SK-N-SH treated with all-trans-retinoic acid at 6 μM for 48 hours (cell line): ENCODE data around the gene OXGR1.
"Not testable (repeated sequence)": the region's sequence is repeated elsewhere in the genome, so short reads cannot be mapped to it uniquely, and the experiment has no call there.

Experiments used
- ATAC-seq: fragments of 200-7000 bp; cut with Tn5 transposase; 3 replicates; pipeline ENCODE4 v1.9.1; 2020; ENCODE audit warnings: mild to moderate bottlenecking, moderate library complexity
- ARNTL ChIP-seq: fragments of 450-650 bp; formaldehyde crosslinking; IDR thresholded peaks from 2 replicates; pipeline ENCODE4 v1.5.0; 2020; ENCODE audit warnings: low read depth, mild to moderate bottlenecking, moderate library complexity, borderline replicate concordance
- BACH2 ChIP-seq: fragments of 250-450 bp; sonication (Bioruptor Pico); IDR thresholded peaks from 2 replicates; pipeline ENCODE4 v1.9.0; 2021; ENCODE audit warnings: mild to moderate bottlenecking, borderline replicate concordance
- CSDC2 ChIP-seq: fragments of 250-450 bp; sonication (Bioruptor Pico); IDR thresholded peaks from 2 replicates; pipeline ENCODE4 v1.5.0; 2020; ENCODE audit warnings: mild to moderate bottlenecking, moderate library complexity
- ESRRG ChIP-seq: fragments of 250-450 bp; sonication (Bioruptor Pico); IDR thresholded peaks from 2 replicates; pipeline ENCODE4 v1.6.1; 2021; ENCODE audit warnings: mild to moderate bottlenecking
- GLIS3 ChIP-seq: fragments of 250-450 bp; sonication (Bioruptor Pico); IDR thresholded peaks from 2 replicates; pipeline ENCODE4 v1.5.0; 2020; ENCODE audit warnings: mild to moderate bottlenecking, moderate library complexity
- ISL1 ChIP-seq: fragments of 250-450 bp; sonication (Bioruptor Pico); IDR thresholded peaks from 2 replicates; pipeline ENCODE4 v2.1.2; 2022; ENCODE audit warnings: mild to moderate bottlenecking, moderate library complexity
- OSR1 ChIP-seq: fragments of 250-450 bp; sonication (Bioruptor Pico); IDR thresholded peaks from 2 replicates; pipeline ENCODE4 v1.8.0; 2022; ENCODE audit warnings: moderate library complexity, mild to moderate bottlenecking, inconsistent platforms
- PPARA ChIP-seq: fragments of 250-450 bp; sonication (Bioruptor Pico); IDR thresholded peaks from 2 replicates; pipeline ENCODE4 v1.5.0; 2020; ENCODE audit warnings: mild to moderate bottlenecking, borderline replicate concordance
- RARB ChIP-seq: fragments of 250-450 bp; sonication (Bioruptor Pico); IDR thresholded peaks from 2 replicates; pipeline ENCODE4 v1.8.0; 2021; ENCODE audit warnings: mild to moderate bottlenecking, moderate library complexity
- SNAI2 ChIP-seq: fragments of 250-450 bp; sonication (Bioruptor Pico); IDR thresholded peaks from 2 replicates; pipeline ENCODE4 v1.5.0; 2020; ENCODE audit warnings: mild to moderate bottlenecking, moderate library complexity
- TCF4 ChIP-seq: fragments of 250-450 bp; sonication (Bioruptor Pico); IDR thresholded peaks from 2 replicates; pipeline ENCODE4 v1.8.0; 2021; ENCODE audit warnings: mild to moderate bottlenecking, moderate library complexity, borderline replicate concordance
- TOX ChIP-seq: fragments of 250-450 bp; sonication (Bioruptor Pico); IDR thresholded peaks from 2 replicates; pipeline ENCODE4 v1.8.0; 2021; ENCODE audit warnings: mild to moderate bottlenecking, moderate library complexity, borderline replicate concordance
- ZC3H10 ChIP-seq: fragments of 250-450 bp; sonication (Bioruptor Pico); IDR thresholded peaks from 2 replicates; pipeline ENCODE4 v1.5.1; 2021; ENCODE audit warnings: mild to moderate bottlenecking, moderate library complexity
- ZFP3 ChIP-seq: fragments of 250-450 bp; sonication (Bioruptor Pico); IDR thresholded peaks from 2 replicates; pipeline ENCODE4 v1.5.0; 2020; ENCODE audit warnings: mild to moderate bottlenecking, moderate library complexity
- ZFP30 ChIP-seq: fragments of 450-650 bp; formaldehyde crosslinking; IDR thresholded peaks from 2 replicates; pipeline ENCODE4 v1.5.0; 2022; ENCODE audit warnings: mild to moderate bottlenecking, moderate library complexity
- ZNF565 ChIP-seq: fragments of 450-650 bp; formaldehyde crosslinking; conservative IDR thresholded peaks from 2 replicates; pipeline ENCODE4 v1.5.0; 2020; ENCODE audit warnings: low read depth, mild to moderate bottlenecking, moderate library complexity
- ZNF70 ChIP-seq: fragments of 450-650 bp; formaldehyde crosslinking; IDR thresholded peaks from 2 replicates; pipeline ENCODE4 v1.5.0; 2020; ENCODE audit warnings: mild to moderate bottlenecking, moderate library complexity
- ZNF8 ChIP-seq: fragments of 450-650 bp; formaldehyde crosslinking; IDR thresholded peaks from 2 replicates; pipeline ENCODE4 v1.5.0; 2020; ENCODE audit warnings: mild to moderate bottlenecking, moderate library complexity
- TF ChIP-seq, protein P1 (sequence below): fragments of 250-450 bp; sonication (Bioruptor Pico); IDR thresholded peaks from 2 replicates; pipeline ENCODE4 v1.5.1; 2020; ENCODE audit warnings: low read depth, mild to moderate bottlenecking, moderate library complexity
- TF ChIP-seq, protein P2 (sequence below): fragments of 250-450 bp; sonication (Bioruptor Pico); IDR thresholded peaks from 2 replicates; pipeline ENCODE4 v1.5.0; 2020; ENCODE audit warnings: mild to moderate bottlenecking, moderate library complexity
- TF ChIP-seq, protein P3 (sequence below): fragments of 250-450 bp; sonication (Bioruptor Pico); IDR thresholded peaks from 2 replicates; pipeline ENCODE4 v1.5.1; 2021; ENCODE audit warnings: mild to moderate bottlenecking, moderate library complexity
- TF ChIP-seq, protein P4 (sequence below): fragments of 250-450 bp; sonication (Bioruptor Pico); IDR thresholded peaks from 2 replicates; pipeline ENCODE4 v1.8.0; 2021; ENCODE audit warnings: low read depth, mild to moderate bottlenecking, moderate library complexity, borderline replicate concordance

Gene OXGR1

DNA sequence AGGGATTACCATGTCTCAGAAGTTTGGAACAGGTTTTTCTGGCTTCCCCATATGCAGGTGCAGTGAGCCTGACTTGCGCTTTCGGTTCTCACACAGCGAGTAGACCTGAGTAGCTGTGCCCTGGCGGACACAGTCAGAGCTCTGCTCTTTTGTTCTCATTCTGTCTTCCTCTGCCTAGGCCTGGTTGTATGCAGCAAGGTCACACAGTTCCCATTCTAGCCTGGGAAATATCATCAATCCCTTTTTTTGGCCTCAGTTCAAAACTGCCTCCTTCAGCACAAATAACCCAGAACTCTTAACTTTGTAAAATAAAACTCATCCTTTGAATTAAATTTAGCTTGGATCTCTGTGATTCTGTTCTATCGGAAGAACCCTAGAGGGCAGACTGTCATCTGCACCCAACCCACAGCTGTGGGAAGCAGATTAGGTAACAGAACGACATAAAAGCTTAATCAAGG, 10.2 kb downstream of the OXGR1 start:
- TF ChIP-seq RARB (CRISPR knock-in tag) (no peak), ZNF70 (no peak), TCF4 (CRISPR knock-in tag) (0 out of 2 replicates have a peak, but pooled peaks have one; percentile 21)
- TF ChIP-seq, protein P1, sequence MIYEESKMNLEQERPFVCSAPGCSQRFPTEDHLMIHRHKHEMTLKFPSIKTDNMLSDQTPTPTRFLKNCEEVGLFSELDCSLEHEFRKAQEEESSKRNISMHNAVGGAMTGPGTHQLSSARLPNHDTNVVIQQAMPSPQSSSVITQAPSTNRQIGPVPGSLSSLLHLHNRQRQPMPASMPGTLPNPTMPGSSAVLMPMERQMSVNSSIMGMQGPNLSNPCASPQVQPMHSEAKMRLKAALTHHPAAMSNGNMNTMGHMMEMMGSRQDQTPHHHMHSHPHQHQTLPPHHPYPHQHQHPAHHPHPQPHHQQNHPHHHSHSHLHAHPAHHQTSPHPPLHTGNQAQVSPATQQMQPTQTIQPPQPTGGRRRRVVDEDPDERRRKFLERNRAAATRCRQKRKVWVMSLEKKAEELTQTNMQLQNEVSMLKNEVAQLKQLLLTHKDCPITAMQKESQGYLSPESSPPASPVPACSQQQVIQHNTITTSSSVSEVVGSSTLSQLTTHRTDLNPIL: no peak
- peak; percentile 76 for ATAC-seq

DNA sequence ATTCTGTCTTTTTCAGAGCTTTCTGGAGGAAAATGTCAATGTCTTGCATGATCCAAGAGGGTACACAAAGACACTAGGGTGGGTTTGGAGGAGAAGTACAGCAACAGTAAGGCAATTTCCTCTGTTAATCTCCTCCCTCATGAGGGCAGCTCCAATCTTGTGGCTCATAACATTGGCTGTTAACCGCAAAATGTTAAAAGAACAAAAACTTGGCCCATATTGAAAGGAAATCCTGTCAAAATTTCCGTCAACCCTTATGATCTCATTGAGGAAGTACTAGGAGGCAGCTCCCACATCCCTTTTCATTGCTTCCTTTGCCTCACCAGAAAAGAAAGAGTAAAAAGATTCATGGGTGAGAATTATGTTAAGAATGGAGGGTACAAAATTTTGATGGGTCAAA, 11.6 kb downstream of the OXGR1 start:
- no peak for TF ChIP-seq TOX (CRISPR knock-in tag)
- TF ChIP-seq ZFP30: no peak
- TF ChIP-seq ZFP3 (CRISPR knock-in tag): no peak
- TF ChIP-seq ZC3H10 (CRISPR knock-in tag): no peak
- no peak for TF ChIP-seq SNAI2 (CRISPR knock-in tag)
- TF ChIP-seq TCF4 (CRISPR knock-in tag): no peak
- TF ChIP-seq PPARA (CRISPR knock-in tag): no peak
- no peak for TF ChIP-seq ARNTL
- TF ChIP-seq, protein P1: no peak
- TF ChIP-seq BACH2 (CRISPR knock-in tag): no peak
- TF ChIP-seq, protein P2, sequence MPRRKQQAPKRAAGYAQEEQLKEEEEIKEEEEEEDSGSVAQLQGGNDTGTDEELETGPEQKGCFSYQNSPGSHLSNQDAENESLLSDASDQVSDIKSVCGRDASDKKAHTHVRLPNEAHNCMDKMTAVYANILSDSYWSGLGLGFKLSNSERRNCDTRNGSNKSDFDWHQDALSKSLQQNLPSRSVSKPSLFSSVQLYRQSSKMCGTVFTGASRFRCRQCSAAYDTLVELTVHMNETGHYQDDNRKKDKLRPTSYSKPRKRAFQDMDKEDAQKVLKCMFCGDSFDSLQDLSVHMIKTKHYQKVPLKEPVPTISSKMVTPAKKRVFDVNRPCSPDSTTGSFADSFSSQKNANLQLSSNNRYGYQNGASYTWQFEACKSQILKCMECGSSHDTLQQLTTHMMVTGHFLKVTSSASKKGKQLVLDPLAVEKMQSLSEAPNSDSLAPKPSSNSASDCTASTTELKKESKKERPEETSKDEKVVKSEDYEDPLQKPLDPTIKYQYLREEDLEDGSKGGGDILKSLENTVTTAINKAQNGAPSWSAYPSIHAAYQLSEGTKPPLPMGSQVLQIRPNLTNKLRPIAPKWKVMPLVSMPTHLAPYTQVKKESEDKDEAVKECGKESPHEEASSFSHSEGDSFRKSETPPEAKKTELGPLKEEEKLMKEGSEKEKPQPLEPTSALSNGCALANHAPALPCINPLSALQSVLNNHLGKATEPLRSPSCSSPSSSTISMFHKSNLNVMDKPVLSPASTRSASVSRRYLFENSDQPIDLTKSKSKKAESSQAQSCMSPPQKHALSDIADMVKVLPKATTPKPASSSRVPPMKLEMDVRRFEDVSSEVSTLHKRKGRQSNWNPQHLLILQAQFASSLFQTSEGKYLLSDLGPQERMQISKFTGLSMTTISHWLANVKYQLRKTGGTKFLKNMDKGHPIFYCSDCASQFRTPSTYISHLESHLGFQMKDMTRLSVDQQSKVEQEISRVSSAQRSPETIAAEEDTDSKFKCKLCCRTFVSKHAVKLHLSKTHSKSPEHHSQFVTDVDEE: no peak
- no peak for TF ChIP-seq OSR1 (CRISPR knock-in tag)
- no peak for ATAC-seq

DNA sequence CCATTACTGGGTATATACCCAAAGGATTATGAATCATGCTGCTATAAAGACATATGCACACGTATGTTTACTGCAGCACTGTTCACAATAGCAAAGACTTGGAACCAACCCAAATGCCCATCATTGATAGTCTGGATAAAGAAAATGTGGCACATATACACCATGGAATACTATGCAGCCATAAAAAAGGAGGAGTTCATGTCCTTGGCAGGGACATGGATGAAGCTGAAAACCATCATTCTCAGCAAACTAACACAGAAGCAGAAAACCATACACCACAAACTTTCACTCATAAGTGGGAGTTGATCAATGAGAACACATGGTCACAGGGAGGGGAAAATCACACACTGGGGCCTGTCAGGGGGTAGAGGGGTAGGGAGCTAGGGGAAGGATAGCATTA, 14.4 kb downstream of the OXGR1 start:
- not testable (repeated sequence) for ATAC-seq

DNA sequence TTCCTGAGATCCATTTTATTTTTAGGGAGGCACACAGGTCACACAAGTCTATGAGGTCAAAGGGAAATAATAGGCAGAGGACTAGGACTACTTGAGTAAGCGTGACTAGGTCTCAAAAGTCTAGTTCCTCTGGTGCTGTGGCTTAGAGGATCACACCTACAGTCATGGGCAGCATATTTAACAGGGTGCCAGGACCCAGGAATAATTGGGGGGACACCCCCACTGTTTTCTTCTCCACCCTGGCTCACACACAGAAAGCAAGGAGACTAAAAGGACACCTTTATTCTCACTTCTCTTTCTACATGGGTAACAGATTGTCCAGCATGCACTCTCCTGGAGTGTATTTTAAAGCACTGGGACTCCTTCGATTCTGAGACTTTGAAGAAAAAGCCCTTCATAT, 26.2 kb downstream of the OXGR1 start:
- no peak for ATAC-seq
- TF ChIP-seq ZNF70: no peak
- no peak for TF ChIP-seq ZFP3 (CRISPR knock-in tag)
- TF ChIP-seq ZNF8 (CRISPR knock-in tag): no peak
- no peak for TF ChIP-seq GLIS3
- TF ChIP-seq, protein P3, sequence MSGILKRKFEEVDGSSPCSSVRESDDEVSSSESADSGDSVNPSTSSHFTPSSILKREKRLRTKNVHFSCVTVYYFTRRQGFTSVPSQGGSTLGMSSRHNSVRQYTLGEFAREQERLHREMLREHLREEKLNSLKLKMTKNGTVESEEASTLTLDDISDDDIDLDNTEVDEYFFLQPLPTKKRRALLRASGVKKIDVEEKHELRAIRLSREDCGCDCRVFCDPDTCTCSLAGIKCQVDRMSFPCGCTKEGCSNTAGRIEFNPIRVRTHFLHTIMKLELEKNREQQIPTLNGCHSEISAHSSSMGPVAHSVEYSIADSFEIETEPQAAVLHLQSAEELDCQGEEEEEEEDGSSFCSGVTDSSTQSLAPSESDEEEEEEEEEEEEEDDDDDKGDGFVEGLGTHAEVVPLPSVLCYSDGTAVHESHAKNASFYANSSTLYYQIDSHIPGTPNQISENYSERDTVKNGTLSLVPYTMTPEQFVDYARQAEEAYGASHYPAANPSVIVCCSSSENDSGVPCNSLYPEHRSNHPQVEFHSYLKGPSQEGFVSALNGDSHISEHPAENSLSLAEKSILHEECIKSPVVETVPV (CRISPR knock-in tag): no peak
- TF ChIP-seq, protein P1: no peak
- no peak for TF ChIP-seq RARB (CRISPR knock-in tag)
- TF ChIP-seq TOX (CRISPR knock-in tag): no peak
- TF ChIP-seq ARNTL: no peak
- no peak for TF ChIP-seq TCF4 (CRISPR knock-in tag)
- TF ChIP-seq OSR1 (CRISPR knock-in tag): no peak
- no peak for TF ChIP-seq ESRRG (CRISPR knock-in tag)
- no peak for TF ChIP-seq ISL1 (CRISPR knock-in tag)
- no peak for TF ChIP-seq ZNF565 (CRISPR knock-in tag)
- no peak for TF ChIP-seq CSDC2 (CRISPR knock-in tag)
- TF ChIP-seq, protein P4, sequence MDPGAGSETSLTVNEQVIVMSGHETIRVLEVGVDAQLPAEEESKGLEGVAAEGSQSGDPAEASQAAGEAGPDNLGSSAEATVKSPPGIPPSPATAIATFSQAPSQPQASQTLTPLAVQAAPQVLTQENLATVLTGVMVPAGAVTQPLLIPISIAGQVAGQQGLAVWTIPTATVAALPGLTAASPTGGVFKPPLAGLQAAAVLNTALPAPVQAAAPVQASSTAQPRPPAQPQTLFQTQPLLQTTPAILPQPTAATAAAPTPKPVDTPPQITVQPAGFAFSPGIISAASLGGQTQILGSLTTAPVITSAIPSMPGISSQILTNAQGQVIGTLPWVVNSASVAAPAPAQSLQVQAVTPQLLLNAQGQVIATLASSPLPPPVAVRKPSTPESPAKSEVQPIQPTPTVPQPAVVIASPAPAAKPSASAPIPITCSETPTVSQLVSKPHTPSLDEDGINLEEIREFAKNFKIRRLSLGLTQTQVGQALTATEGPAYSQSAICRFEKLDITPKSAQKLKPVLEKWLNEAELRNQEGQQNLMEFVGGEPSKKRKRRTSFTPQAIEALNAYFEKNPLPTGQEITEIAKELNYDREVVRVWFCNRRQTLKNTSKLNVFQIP (CRISPR knock-in tag): no peak
- no peak for TF ChIP-seq PPARA (CRISPR knock-in tag)
- TF ChIP-seq, all 23 proteins: peak for 0
